Cardiac muscle cell (in vitro differentiated cells and primary cell): ENCODE data around the gene SLC36A2. TPM values are rescaled to one million over a fixed set of nuclear protein-coding genes. Genes with fewer than 3 reads are reported as not detected.

Experiments
- DNase-seq, 2 donors: peaks; one replicate each; pipeline versions ENCODE4 v3.0.0 to v3.0.0-alpha.2; 2010 to 2017; ENCODE audit warnings: low read depth in 1 of 2, low spot score in 1 of 2
- H3K27ac ChIP-seq: fragments of 200-600 bp; sonication (generic); 2 replicates; pipeline ENCODE4 v1.5.1; 2016
- H3K27me3 ChIP-seq: fragments of 200-600 bp; sonication (generic); 2 replicates; pipeline ENCODE4 v1.6.0; 2016; ENCODE audit warnings: control low read depth
- H3K36me3 ChIP-seq: fragments of 200-600 bp; sonication (generic); 2 replicates; pipeline ENCODE4 v1.5.1; 2016; ENCODE audit warnings: control low read depth
- H3K4me1 ChIP-seq: fragments of 200-600 bp; sonication (generic); 2 replicates; pipeline ENCODE4 v1.8.1; 2017; ENCODE audit warnings: low read depth, mild to moderate bottlenecking, mixed run types
- H3K4me3 ChIP-seq: fragments of 200-600 bp; sonication (generic); 2 replicates; pipeline ENCODE4 v1.5.1; 2016; ENCODE audit warnings: mild to moderate bottlenecking
- H3K9me3 ChIP-seq: fragments of 200-600 bp; sonication (generic); 2 replicates; pipeline ENCODE4 v1.5.1; 2017; ENCODE audit warnings: low read depth, mild to moderate bottlenecking, control low read depth
- CTCF ChIP-seq: IDR thresholded peaks from 2 replicates; pipeline ENCODE4 v1.5.1; 2012; ENCODE audit warnings: low read depth, mild to moderate bottlenecking, low read length
- polyA plus RNA-seq: library from polyadenylated mRNA; unstranded; fragments of >200 nt; fragmentation: Nextera tagmentation; extraction: Ambion mirVana; gene quantifications from 2 replicates; pipeline ENCODE4 v1.2.1, GENCODE V29; 2016
- total RNA-seq: library from RNA; depleted of rRNA; stranded (reverse); fragments of >200 nt; gene quantifications from 2 replicates; pipeline ENCODE4 v1.2.3, GENCODE V29; 2016

Gene SLC36A2
- total and polyA plus RNA-seq, 2 experiments from 2014 or later: not detected

- no peak for DNase-seq
- TF ChIP-seq CTCF: no peak
- Histone ChIP-seq H3K9me3 (no peaks in the 10 kb centered on the region), H3K36me3 (no peaks in the 10 kb centered on the region), H3K4me1 (no peaks in the 10 kb centered on the region), H3K27ac (no peak within 1 kb of the TSS), H3K27me3 (no peaks in the 10 kb centered on the region), H3K4me3 (no peak within 1 kb of the TSS)
Measured at GRCh38 chr5:151303666-151304065, 43.7 kb downstream of the SLC36A2 start, which contains the start of gene SLC36A3. Gene SLC36A3, minus strand, starts transcription at chr5:151303766. Its CDS starts 412 bp downstream, at chr5:151303354.

GRCh38 chr5:151298063-151298855 is 49.1 kb downstream of the SLC36A2 start:
- H3K27ac ChIP-seq: no peak overlapping the region
- no peak overlapping the region for H3K4me3 ChIP-seq
- peak; percentile 69 for TF ChIP-seq CTCF
- H3K9me3 ChIP-seq: no peaks in the 10 kb centered on the region
- H3K4me1 ChIP-seq: no peaks in the 10 kb centered on the region
- H3K27me3 ChIP-seq: no peaks in the 10 kb centered on the region
- no peaks in the 10 kb centered on the region for H3K36me3 ChIP-seq
- DNase-seq: peak; percentile 47 to 80

- TF ChIP-seq CTCF: no peak
- Histone ChIP-seq H3K9me3 (no peaks in the 10 kb centered on the region), H3K4me1 (no peaks in the 10 kb centered on the region), H3K27ac (no peak overlapping the region), H3K27me3 (no peaks in the 10 kb centered on the region), H3K4me3 (no peak overlapping the region), H3K36me3 (no peaks in the 10 kb centered on the region)
- DNase-seq: no peak
Measured at GRCh38 chr5:151296974-151297373, 50.4 kb downstream of the SLC36A2 start.

GRCh38 chr5:151296478-151296830 is 50.9 kb downstream of the SLC36A2 start:
- Histone ChIP-seq H3K27ac (no peak overlapping the region), H3K4me3 (no peak overlapping the region), H3K4me1 (no peaks in the 10 kb centered on the region), H3K27me3 (no peaks in the 10 kb centered on the region), H3K36me3 (no peaks in the 10 kb centered on the region), H3K9me3 (no peaks in the 10 kb centered on the region)
- DNase-seq: no peak
- TF ChIP-seq CTCF: no peak

GRCh38 chr5:151295791-151296477 is 51.4 kb downstream of the SLC36A2 start:
- DNase-seq: peak in 1 of 2 donors; percentile 13
- H3K4me3 ChIP-seq: no peak overlapping the region
- no peak overlapping the region for H3K27ac ChIP-seq
- no peaks in the 10 kb centered on the region for H3K4me1 ChIP-seq
- H3K36me3 ChIP-seq: no peaks in the 10 kb centered on the region
- no peaks in the 10 kb centered on the region for H3K9me3 ChIP-seq
- no peak for TF ChIP-seq CTCF
- H3K27me3 ChIP-seq: no peaks in the 10 kb centered on the region
